Upper lobe of left lung (tissue), 4 donors: ENCODE measurements around the gene DUOXA1.

Experiments
- CTCF ChIP-seq, 6 experiments: fragments of 450-650 bp in 4 of 6; fragments of 200-600 bp in 2 of 6; sonication (generic) in 2 of 6; IDR thresholded peaks; one replicate each; pipeline ENCODE4 v1.5.1; 2016 to 2019; ENCODE audit warnings: antibody characterized with exemption in 6 of 6
- POLR2A ChIP-seq, 4 donors: fragments of 450-650 bp; IDR thresholded peaks; one replicate each; pipeline ENCODE4 v1.5.1; 2016 to 2017; ENCODE audit warnings: antibody characterized with exemption in 4 of 4, mild to moderate bottlenecking in 2 of 4
- POLR2AphosphoS5 ChIP-seq, 2 donors: sonication (generic); formaldehyde crosslinking; IDR thresholded peaks; one replicate each; pipeline ENCODE4 v1.5.1; 2017; ENCODE audit warnings: antibody characterized with exemption in 2 of 2

- TF ChIP-seq POLR2AphosphoS5 (IDR thresholded peaks at IDR 0.05) (no peak), POLR2A (IDR thresholded peaks at IDR 0.05) (no peak), CTCF (IDR thresholded peaks at IDR 0.05) (no peak)
These were observed 21.3 kb upstream of the DUOXA1 start for GRCh38 chr15:45150997-45151396.
